ENCODE measurements around the gene CANT1. TPM values are rescaled to one million over a fixed set of nuclear protein-coding genes. Genes with fewer than 3 reads are reported as not detected.

Gene CANT1
- total RNA-seq, 1 experiment from 2014 or later: 86.4 TPM

DNA sequence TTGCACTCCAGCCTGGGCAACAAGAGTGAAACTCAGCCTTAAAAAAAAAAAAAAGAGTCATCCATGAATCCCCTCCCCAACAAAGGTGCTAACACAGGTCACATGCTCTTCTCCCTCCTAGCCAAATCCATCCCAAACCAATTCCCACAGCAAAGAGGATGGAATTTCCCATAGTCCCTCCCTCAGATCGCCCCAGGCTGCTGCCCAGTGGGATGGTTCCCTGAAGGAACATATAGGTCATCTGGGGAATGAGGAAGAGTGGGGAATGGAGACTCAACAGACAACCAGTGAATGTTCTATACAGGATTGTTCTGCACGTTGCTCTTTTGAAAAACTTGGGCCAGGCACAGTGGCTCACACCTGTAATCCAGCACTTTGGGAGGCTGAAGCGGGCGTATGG lies 48.0 kb downstream of the CANT1 start:
- H3K4me1 ChIP-seq: peaks cover 35% of the 10 kb centered on the region
- BruUV-seq (replicated peaks): no TSS peak
- CTCF ChIA-PET: interaction anchor here (0.6 to 0.8 kb wide), 2 partner anchors 24 to 40 kb away, joined by 3 read pairs; no protein-coding TSS in a partner anchor

GRCh38 chr17:78960928-78961327 lies 48.6 kb downstream of the CANT1 start:
- ChIA-PET CTCF (interaction anchor here (0.6 kb wide), 1 partner anchor 39 kb away, joined by 3 read pairs; no protein-coding TSS in a partner anchor), POLR2A (no interaction called here)
- TF ChIP-seq CTCF (IDR thresholded peaks at IDR 0.05; ENCODE audit: insufficient read depth in 1 of 2, low read depth in 1 of 2, low read length in 1 of 2, severe bottlenecking in 1 of 2, unreplicated experiment in 1 of 2): no peak
- intact Hi-C loops (cut with micrococcal nuclease; ENCODE audit: unreplicated experiment): loop anchor here (5.0 kb wide), 1 partner anchor 39 kb away; no protein-coding TSS in a partner anchor
- Histone ChIP-seq H3K4me3 (ENCODE audit: low read depth, low read length) (no peak overlapping the region), H3K27me3 (replicated peaks; ENCODE audit: control insufficient read depth, insufficient read depth, low read length) (no peaks in the 10 kb centered on the region), H3K4me1 (peaks cover 35% of the 10 kb centered on the region), H3K36me3 (ENCODE audit: control insufficient read depth, insufficient read depth, low read length) (no peaks in the 10 kb centered on the region), H3K9me3 (no peaks in the 10 kb centered on the region)
- Mint-ChIP-seq H3K36me3 (ENCODE audit: insufficient read depth, unreplicated experiment) (no peaks in the 10 kb centered on the region), H3K4me3 (ENCODE audit: unreplicated experiment) (no peak overlapping the region), H3K27me3 (ENCODE audit: insufficient read depth, unreplicated experiment) (no peaks in the 10 kb centered on the region), H3K9me3 (ENCODE audit: unreplicated experiment) (no peaks in the 10 kb centered on the region), H3K27ac (ENCODE audit: unreplicated experiment) (peak overlapping the region; percentile 86), H3K4me1 (ENCODE audit: low read depth, unreplicated experiment) (peaks cover 19% of the 10 kb centered on the region)
- BruUV-seq (replicated peaks): no TSS peak
- DNase-seq: no peak

More for the DNA sequence above, 48.0 kb downstream of the CANT1 start:
- DNase-seq: no peak
- no peak overlapping the region for H3K4me3 ChIP-seq (ENCODE audit: low read depth, low read length)
- Mint-ChIP-seq H3K4me1 (ENCODE audit: low read depth, unreplicated experiment) (peaks cover 19% of the 10 kb centered on the region), H3K36me3 (ENCODE audit: insufficient read depth, unreplicated experiment) (no peaks in the 10 kb centered on the region), H3K4me3 (ENCODE audit: unreplicated experiment) (no peak overlapping the region), H3K9me3 (ENCODE audit: unreplicated experiment) (no peaks in the 10 kb centered on the region), H3K27ac (ENCODE audit: unreplicated experiment) (peak overlapping the region; percentile 86), H3K27me3 (ENCODE audit: insufficient read depth, unreplicated experiment) (no peaks in the 10 kb centered on the region)
- no peak for TF ChIP-seq CTCF (IDR thresholded peaks at IDR 0.05; ENCODE audit: insufficient read depth in 1 of 2, low read depth in 1 of 2, low read length in 1 of 2, severe bottlenecking in 1 of 2, unreplicated experiment in 1 of 2)
- no peaks in the 10 kb centered on the region for H3K9me3 ChIP-seq
- intact Hi-C loops (cut with micrococcal nuclease; ENCODE audit: unreplicated experiment): loop anchor here (5.0 kb wide), 1 partner anchor 39 kb away; no protein-coding TSS in a partner anchor
- POLR2A ChIA-PET: no interaction called here
- no peaks in the 10 kb centered on the region for H3K27me3 ChIP-seq (replicated peaks; ENCODE audit: control insufficient read depth, insufficient read depth, low read length)
- H3K36me3 ChIP-seq (ENCODE audit: control insufficient read depth, insufficient read depth, low read length): no peaks in the 10 kb centered on the region

DNA sequence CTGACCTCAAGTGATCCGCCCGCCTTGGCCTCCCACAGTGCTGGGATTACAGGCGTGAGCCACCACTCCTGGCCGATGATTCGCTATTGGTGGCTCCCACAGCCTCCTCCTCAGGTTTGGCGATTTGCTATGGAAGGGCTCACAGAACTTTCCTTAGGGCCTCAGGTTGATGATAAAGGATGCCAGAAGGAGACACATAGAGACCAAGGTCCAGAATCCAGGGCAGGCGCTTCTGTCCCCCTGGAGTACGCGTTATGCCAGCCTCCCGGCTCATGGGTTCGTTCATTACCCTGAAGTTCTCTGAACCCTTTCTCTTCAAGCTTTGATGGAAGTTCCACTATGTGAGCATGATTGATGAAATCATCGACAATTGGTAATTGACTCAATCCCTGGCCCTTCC lies 49.8 kb downstream of the CANT1 start:
- Histone ChIP-seq H3K4me3 (ENCODE audit: low read depth, low read length) (no peak overlapping the region), H3K36me3 (ENCODE audit: control insufficient read depth, insufficient read depth, low read length) (no peaks in the 10 kb centered on the region), H3K27me3 (replicated peaks; ENCODE audit: control insufficient read depth, insufficient read depth, low read length) (no peaks in the 10 kb centered on the region), H3K4me1 (peaks cover 35% of the 10 kb centered on the region), H3K9me3 (no peaks in the 10 kb centered on the region)
- no peaks in the 10 kb centered on the region for H3K27me3 Mint-ChIP-seq (ENCODE audit: insufficient read depth, unreplicated experiment)
- H3K4me1 Mint-ChIP-seq (ENCODE audit: low read depth, unreplicated experiment): peaks cover 19% of the 10 kb centered on the region
- BruUV-seq (replicated peaks): no TSS peak
- no peak for DNase-seq
- TF ChIP-seq CTCF (IDR thresholded peaks at IDR 0.05; ENCODE audit: insufficient read depth in 1 of 2, low read depth in 1 of 2, low read length in 1 of 2, severe bottlenecking in 1 of 2, unreplicated experiment in 1 of 2): no peak
- ChIA-PET POLR2A (no interaction called here), CTCF (no interaction called here)
- no peak overlapping the region for H3K4me3 Mint-ChIP-seq (ENCODE audit: unreplicated experiment)
- H3K9me3 Mint-ChIP-seq (ENCODE audit: unreplicated experiment): no peaks in the 10 kb centered on the region
- H3K36me3 Mint-ChIP-seq (ENCODE audit: insufficient read depth, unreplicated experiment): no peaks in the 10 kb centered on the region
- intact Hi-C loops (cut with micrococcal nuclease; ENCODE audit: unreplicated experiment): loop anchor here (5.0 kb wide), 1 partner anchor 38 kb away; no protein-coding TSS in a partner anchor
- no peak overlapping the region for H3K27ac Mint-ChIP-seq (ENCODE audit: unreplicated experiment)
